Measurements from ENCODE around the gene CUTC.
"Not testable (repeated sequence)": the region's sequence is repeated elsewhere in the genome, so short reads cannot be mapped to it uniquely, and the experiment has no call there.

CUTC gene

GRCh38 chr10:99740260-99740659 is 8.2 kb downstream of the CUTC start:
- no peak for DNase-seq
- H3K27me3 ChIP-seq: no peaks in the 10 kb centered on the region
- no peak overlapping the region for H3K4me3 ChIP-seq (ENCODE audit: low read depth, low read length)
- H3K9me3 ChIP-seq: no peaks in the 10 kb centered on the region
- no peaks in the 10 kb centered on the region; the same call in 1 of the 2 replicates for H3K4me1 ChIP-seq
- peaks cover 71% of the 10 kb centered on the region for H3K36me3 ChIP-seq
- no peak for TF ChIP-seq CTCF (IDR thresholded peaks at IDR 0.05; ENCODE audit: low read depth, low read length)

GRCh38 chr10:99740933-99741559 is 9.0 kb downstream of the CUTC start:
- Histone ChIP-seq H3K4me3 (ENCODE audit: low read depth, low read length) (no peak overlapping the region), H3K9me3 (no peaks in the 10 kb centered on the region), H3K27me3 (no peaks in the 10 kb centered on the region), H3K4me1 (no peaks in the 10 kb centered on the region; the same call in 1 of the 2 replicates), H3K36me3 (peaks cover 79% of the 10 kb centered on the region)
- no peak for TF ChIP-seq CTCF (IDR thresholded peaks at IDR 0.05; ENCODE audit: low read depth, low read length)
- no peak for DNase-seq

- Histone ChIP-seq H3K4me1 (no peaks in the 10 kb centered on the region), H3K27me3 (no peaks in the 10 kb centered on the region), H3K36me3 (peaks cover 82% of the 10 kb centered on the region), H3K9me3 (no peaks in the 10 kb centered on the region), H3K4me3 (ENCODE audit: low read depth, low read length) (no peak overlapping the region)
- DNase-seq: no peak
- TF ChIP-seq CTCF (IDR thresholded peaks at IDR 0.05; ENCODE audit: low read depth, low read length): no peak
These were observed 10.2 kb downstream of the CUTC start for GRCh38 chr10:99742254-99742653.

GRCh38 chr10:99742701-99743100 is 10.7 kb downstream of the CUTC start:
- H3K9me3 ChIP-seq: no peaks in the 10 kb centered on the region
- no peaks in the 10 kb centered on the region for H3K27me3 ChIP-seq
- no peak for DNase-seq
- H3K36me3 ChIP-seq: peaks cover 82% of the 10 kb centered on the region
- no peaks in the 10 kb centered on the region for H3K4me1 ChIP-seq
- TF ChIP-seq CTCF (IDR thresholded peaks at IDR 0.05; ENCODE audit: low read depth, low read length): no peak
- H3K4me3 ChIP-seq (ENCODE audit: low read depth, low read length): no peak overlapping the region

- Histone ChIP-seq H3K36me3 (peaks cover 83% of the 10 kb centered on the region), H3K9me3 (no peaks in the 10 kb centered on the region), H3K4me1 (no peaks in the 10 kb centered on the region), H3K27me3 (no peaks in the 10 kb centered on the region), H3K4me3 (ENCODE audit: low read depth, low read length) (no peak overlapping the region)
- DNase-seq: no peak
- no peak for TF ChIP-seq CTCF (IDR thresholded peaks at IDR 0.05; ENCODE audit: low read depth, low read length)
These were observed 11.8 kb downstream of the CUTC start for GRCh38 chr10:99743841-99744240.

GRCh38 chr10:99746166-99746565 is 14.1 kb downstream of the CUTC start:
- not testable (repeated sequence) for DNase-seq; H3K27me3 ChIP-seq; H3K4me1 ChIP-seq; H3K9me3 ChIP-seq; H3K4me3 ChIP-seq (ENCODE audit: low read depth, low read length)
- H3K36me3 ChIP-seq: peaks cover 74% of the 10 kb centered on the region
